Progenitor cell of endocrine pancreas (in vitro differentiated cells): Measurements from ENCODE around the gene LNX1. TPM values are rescaled to one million over a fixed set of nuclear protein-coding genes. Genes with fewer than 3 reads are reported as not detected.
A peak's percentile ranks its signal among the peaks of the same experiment; 100 is the strongest.

Experiments
- DNase-seq: peaks from one replicate; pipeline ENCODE4 v3.0.0; 2021; ENCODE audit warnings: low spot score; ENCODE audit not compliant: unreplicated experiment
- H3K27ac Mint-ChIP-seq: 2 replicates; pipeline ENCODE4 v1.8.0; 2021; ENCODE audit warnings: mild to moderate bottlenecking, moderate library complexity, mixed read lengths
- H3K27me3 Mint-ChIP-seq: 2 replicates; pipeline ENCODE4 v1.8.0; 2021; ENCODE audit warnings: mixed read lengths
- H3K36me3 Mint-ChIP-seq: 2 replicates; pipeline ENCODE4 v1.8.0; 2022; ENCODE audit warnings: mixed read lengths; ENCODE audit not compliant: insufficient read depth
- H3K4me1 Mint-ChIP-seq: 2 replicates; pipeline ENCODE4 v1.8.0; 2021; ENCODE audit warnings: low read depth, mixed read lengths
- H3K4me3 Mint-ChIP-seq: 2 replicates; pipeline ENCODE4 v1.8.0; 2021; ENCODE audit warnings: low read depth, mild to moderate bottlenecking, moderate library complexity, mixed read lengths
- H3K9me3 Mint-ChIP-seq: 2 replicates; pipeline ENCODE4 v1.8.0; 2021; ENCODE audit warnings: low read depth, mixed read lengths
- CTCF ChIP-seq: fragments of 200-600 bp; sonication (generic); IDR thresholded peaks from one replicate; pipeline ENCODE4 v1.5.0; 2021; ENCODE audit warnings: antibody characterized with exemption, mild to moderate bottlenecking; ENCODE audit not compliant: unreplicated experiment
- total RNA-seq: library from RNA; stranded (reverse); gene quantifications from 2 replicates; pipeline ENCODE4 v1.2.1, GENCODE V29; 2021

Gene LNX1
- total RNA-seq, 1 donor from 2014 or later: 21.7 TPM

GRCh38 chr4:53576676-53577372 is 14.5 kb downstream of the LNX1 start:
- no peak for DNase-seq
- Mint-ChIP-seq H3K27me3 (no peaks in the 10 kb centered on the region), H3K36me3 (peaks cover 13% of the 10 kb centered on the region), H3K27ac (no peak overlapping the region), H3K4me1 (peaks cover 20% of the 10 kb centered on the region), H3K9me3 (no peaks in the 10 kb centered on the region), H3K4me3 (no peak overlapping the region)
- TF ChIP-seq CTCF: no peak

GRCh38 chr4:53576071-53576617 is 15.1 kb downstream of the LNX1 start:
- Mint-ChIP-seq H3K4me3 (no peak overlapping the region), H3K4me1 (peaks cover 17% of the 10 kb centered on the region), H3K36me3 (peaks cover 19% of the 10 kb centered on the region), H3K27ac (no peak overlapping the region), H3K9me3 (no peaks in the 10 kb centered on the region), H3K27me3 (no peaks in the 10 kb centered on the region)
- no peak for DNase-seq
- TF ChIP-seq CTCF: no peak

GRCh38 chr4:53575552-53575951 is 15.7 kb downstream of the LNX1 start:
- Mint-ChIP-seq H3K27ac (no peak overlapping the region), H3K9me3 (no peaks in the 10 kb centered on the region), H3K36me3 (peaks cover 20% of the 10 kb centered on the region), H3K27me3 (no peaks in the 10 kb centered on the region), H3K4me1 (peaks cover 13% of the 10 kb centered on the region), H3K4me3 (no peak overlapping the region)
- TF ChIP-seq CTCF: no peak
- no peak for DNase-seq

GRCh38 chr4:53574528-53574927 is 16.8 kb downstream of the LNX1 start:
- DNase-seq: no peak
- no peak overlapping the region for H3K4me3 Mint-ChIP-seq
- H3K27ac Mint-ChIP-seq: no peak overlapping the region
- no peak for TF ChIP-seq CTCF
- no peaks in the 10 kb centered on the region for H3K9me3 Mint-ChIP-seq
- H3K36me3 Mint-ChIP-seq: peaks cover 20% of the 10 kb centered on the region
- no peaks in the 10 kb centered on the region for H3K27me3 Mint-ChIP-seq
- peaks cover 8% of the 10 kb centered on the region for H3K4me1 Mint-ChIP-seq

- no peak for DNase-seq
- no peaks in the 10 kb centered on the region for H3K9me3 Mint-ChIP-seq
- no peak for TF ChIP-seq CTCF
- H3K4me3 Mint-ChIP-seq: no peak overlapping the region
- no peaks in the 10 kb centered on the region for H3K27me3 Mint-ChIP-seq
- peaks cover 20% of the 10 kb centered on the region for H3K36me3 Mint-ChIP-seq
- H3K4me1 Mint-ChIP-seq: peaks cover 8% of the 10 kb centered on the region
- H3K27ac Mint-ChIP-seq: peak overlapping the region; percentile 70
These were observed 17.6 kb downstream of the LNX1 start for GRCh38 chr4:53573696-53574095.
